Stimulated activated CD8-positive, alpha-beta memory T cell treated with anti-CD3 and anti-CD28 coated beads, Interleukin-7, amount 100 ng/mL, for 48 hours (primary cell): ENCODE data around the gene KCTD3.

ENCODE experiments used
- DNase-seq, 2 donors: peaks; one replicate each; pipeline ENCODE4 v3.0.0-alpha.2; 2020; ENCODE audit warnings: low read depth in 1 of 2; ENCODE audit errors: extremely low read depth in 1 of 2

The KCTD3 gene

GRCh38 chr1:215555531-215555930 is 11.6 kb upstream of the KCTD3 start:
- DNase-seq: no peak

- DNase-seq: no peak
Measured at GRCh38 chr1:215556996-215557395, 10.1 kb upstream of the KCTD3 start.

- DNase-seq: no peak
Measured at GRCh38 chr1:215557504-215557903, 9.6 kb upstream of the KCTD3 start.

- no peak for DNase-seq
Measured at GRCh38 chr1:215557992-215558626, 9.0 kb upstream of the KCTD3 start.

- DNase-seq: peak; percentile 4 to 7
Measured at GRCh38 chr1:215567491-215568298, 591 bp downstream of the KCTD3 start.

GRCh38 chr1:215568299-215568692 is 1.2 kb downstream of the KCTD3 start:
- no peak for DNase-seq

- no peak for DNase-seq
Measured at GRCh38 chr1:215569986-215570824, 3.1 kb downstream of the KCTD3 start.

- no peak for DNase-seq
Measured at GRCh38 chr1:215581896-215582295, 14.8 kb downstream of the KCTD3 start.

- no peak for DNase-seq
Measured at GRCh38 chr1:215583185-215583749, 16.2 kb downstream of the KCTD3 start.

- DNase-seq: no peak
Measured at GRCh38 chr1:215584389-215584788, 17.3 kb downstream of the KCTD3 start.

GRCh38 chr1:215589650-215590435 is 22.7 kb downstream of the KCTD3 start:
- DNase-seq: no peak

GRCh38 chr1:215590779-215591491 is 23.8 kb downstream of the KCTD3 start:
- no peak for DNase-seq

- no peak for DNase-seq
Measured at GRCh38 chr1:215594640-215595039, 27.5 kb downstream of the KCTD3 start.

- DNase-seq: no peak
Measured at GRCh38 chr1:215595231-215595630, 28.1 kb downstream of the KCTD3 start.

GRCh38 chr1:215597961-215598360 is 30.9 kb downstream of the KCTD3 start:
- DNase-seq: no peak

GRCh38 chr1:215599418-215600074 is 32.4 kb downstream of the KCTD3 start:
- no peak for DNase-seq

- DNase-seq: no peak
Measured at GRCh38 chr1:215600258-215600792, 33.2 kb downstream of the KCTD3 start.

GRCh38 chr1:215600867-215601266 is 33.8 kb downstream of the KCTD3 start:
- no peak for DNase-seq

GRCh38 chr1:215601276-215601675 is 34.2 kb downstream of the KCTD3 start:
- DNase-seq: no peak
